ENCODE measurements around the gene NFKBIL1. TPM values are rescaled to one million over a fixed set of nuclear protein-coding genes. Genes with fewer than 3 reads are reported as not detected.
"Not testable (repeated sequence)": the region's sequence is repeated elsewhere in the genome, so short reads cannot be mapped to it uniquely, and the experiment has no call there.

The NFKBIL1 gene
- polyA plus RNA-seq, 1 experiment: 13.6 TPM

GRCh38 chr6:31586599-31587281 lies 39.3 kb downstream of the NFKBIL1 start:
- ChIA-PET CTCF (interaction anchor here (0.8 to 15.5 kb wide), 5 partner anchors 9 to 39 kb away, joined by 3 to 182 read pairs (median 5); partner anchors contain the start of genes ATP6V1G2, NCR3 and NFKBIL1), POLR2A (no interaction called here)
- no peaks in the 10 kb centered on the region for H3K36me3 ChIP-seq (ENCODE audit: control insufficient read depth, insufficient read depth, low read length)
- no peak for DNase-seq (ENCODE audit: low read depth)
- TF ChIP-seq CTCF (IDR thresholded peaks at IDR 0.05; ENCODE audit: insufficient read depth, low read depth, low read length): no peak
- H3K4me3 ChIP-seq (ENCODE audit: low read depth, low read length): no peak overlapping the region
- H3K27me3 ChIP-seq (ENCODE audit: control insufficient read depth, insufficient read depth, low read length): no peaks in the 10 kb centered on the region

GRCh38 chr6:31587791-31588777 lies 40.7 kb downstream of the NFKBIL1 start:
- Histone ChIP-seq H3K27me3 (ENCODE audit: control insufficient read depth, insufficient read depth, low read length) (no peaks in the 10 kb centered on the region), H3K36me3 (ENCODE audit: control insufficient read depth, insufficient read depth, low read length) (no peaks in the 10 kb centered on the region), H3K4me3 (ENCODE audit: low read depth, low read length) (no peak overlapping the region)
- no peak for TF ChIP-seq CTCF (IDR thresholded peaks at IDR 0.05; ENCODE audit: insufficient read depth, low read depth, low read length)
- ChIA-PET CTCF (interaction anchor here (2.5 to 15.5 kb wide), 3 partner anchors 8 to 40 kb away, joined by 12 to 182 read pairs (median 156); partner anchors contain the start of genes ATP6V1G2, NCR3 and NFKBIL1), POLR2A (interaction anchor here (0.7 kb wide), 1 partner anchor 24 kb away, joined by 3 read pairs; no protein-coding TSS in a partner anchor)
- no peak for DNase-seq (ENCODE audit: low read depth)

GRCh38 chr6:31588871-31589650 lies 41.7 kb downstream of the NFKBIL1 start:
- no peaks in the 10 kb centered on the region for H3K36me3 ChIP-seq (ENCODE audit: control insufficient read depth, insufficient read depth, low read length)
- no peaks in the 10 kb centered on the region for H3K27me3 ChIP-seq (ENCODE audit: control insufficient read depth, insufficient read depth, low read length)
- no peak for TF ChIP-seq CTCF (IDR thresholded peaks at IDR 0.05; ENCODE audit: insufficient read depth, low read depth, low read length)
- no peak overlapping the region for H3K4me3 ChIP-seq (ENCODE audit: low read depth, low read length)
- no peak for DNase-seq (ENCODE audit: low read depth)
- ChIA-PET POLR2A (interaction anchor here (0.7 kb wide), 1 partner anchor 25 kb away, joined by 3 read pairs; no protein-coding TSS in a partner anchor), CTCF (interaction anchor here (1.1 to 15.5 kb wide), 4 partner anchors 8 to 41 kb away, joined by 3 to 182 read pairs (median 84); partner anchors contain the start of genes ATP6V1G2, NCR3 and NFKBIL1)

GRCh38 chr6:31590691-31591090 lies 43.3 kb downstream of the NFKBIL1 start:
- H3K36me3 ChIP-seq (ENCODE audit: control insufficient read depth, insufficient read depth, low read length); DNase-seq (ENCODE audit: low read depth); H3K4me3 ChIP-seq (ENCODE audit: low read depth, low read length); POLR2A ChIA-PET; H3K27me3 ChIP-seq (ENCODE audit: control insufficient read depth, insufficient read depth, low read length): not testable (repeated sequence)
- CTCF ChIA-PET: interaction anchor here (0.8 to 15.5 kb wide), 3 partner anchors 8 to 43 kb away, joined by 4 to 156 read pairs (median 12); partner anchors contain the start of genes ATP6V1G2 and NFKBIL1

GRCh38 chr6:31592396-31592771 lies 45.0 kb downstream of the NFKBIL1 start:
- POLR2A ChIA-PET: no interaction called here
- H3K27me3 ChIP-seq (ENCODE audit: control insufficient read depth, insufficient read depth, low read length): no peaks in the 10 kb centered on the region
- no peak for DNase-seq (ENCODE audit: low read depth)
- no peaks in the 10 kb centered on the region for H3K36me3 ChIP-seq (ENCODE audit: control insufficient read depth, insufficient read depth, low read length)
- H3K4me3 ChIP-seq (ENCODE audit: low read depth, low read length): no peak overlapping the region
- no peak for TF ChIP-seq CTCF (IDR thresholded peaks at IDR 0.05; ENCODE audit: insufficient read depth, low read depth, low read length)
- CTCF ChIA-PET: interaction anchor here (1.3 to 11.7 kb wide), 3 partner anchors 8 to 98 kb away, joined by 5 to 433 read pairs (median 182); partner anchors contain the start of genes ATP6V1G2, DDX39B, LST1 and LTB

Measured in BJ (cell line).